ENCODE results near the gene HSPA1B.
A peak's percentile ranks its signal among the peaks of the same experiment; 100 is the strongest.
"Not testable (repeated sequence)": the region's sequence is repeated elsewhere in the genome, so short reads cannot be mapped to it uniquely, and the experiment has no call there.

The HSPA1B gene

GRCh38 chr6:31829633-31830283 is 2.2 kb downstream of the HSPA1B start:
- no peak for DNase-seq (ENCODE audit: low read depth)

GRCh38 chr6:31830886-31831335 is 3.4 kb downstream of the HSPA1B start:
- no peak for DNase-seq (ENCODE audit: low read depth)

GRCh38 chr6:31831350-31832215 is 4.0 kb downstream of the HSPA1B start:
- DNase-seq (ENCODE audit: low read depth) = no peak

- DNase-seq (ENCODE audit: low read depth) = peak; percentile 67
Observed at GRCh38 chr6:31834367-31835250, 7.1 kb downstream of the HSPA1B start.

- no peak for DNase-seq (ENCODE audit: low read depth)
Observed at GRCh38 chr6:31836047-31836473, 8.5 kb downstream of the HSPA1B start.

- no peak for DNase-seq (ENCODE audit: low read depth)
Observed at GRCh38 chr6:31836474-31837368, 9.2 kb downstream of the HSPA1B start.

- DNase-seq (ENCODE audit: low read depth) = no peak
Observed at GRCh38 chr6:31837369-31838113, 10.0 kb downstream of the HSPA1B start.

GRCh38 chr6:31838114-31838553 is 10.6 kb downstream of the HSPA1B start:
- DNase-seq (ENCODE audit: low read depth) = not testable (repeated sequence)

GRCh38 chr6:31838968-31839367 is 11.4 kb downstream of the HSPA1B start:
- DNase-seq (ENCODE audit: low read depth) = no peak

- not testable (repeated sequence) for DNase-seq (ENCODE audit: low read depth)
Observed at GRCh38 chr6:31839779-31840126, 12.2 kb downstream of the HSPA1B start.

GRCh38 chr6:31842053-31842452 is 14.5 kb downstream of the HSPA1B start:
- no peak for DNase-seq (ENCODE audit: low read depth)

- no peak for DNase-seq (ENCODE audit: low read depth)
Observed at GRCh38 chr6:31844507-31844906, 17.0 kb downstream of the HSPA1B start.

- DNase-seq (ENCODE audit: low read depth) = no peak
Observed at GRCh38 chr6:31847276-31847978, 19.9 kb downstream of the HSPA1B start.

- no peak for DNase-seq (ENCODE audit: low read depth)
Observed at GRCh38 chr6:31850765-31851484, 23.4 kb downstream of the HSPA1B start.

- no peak for DNase-seq (ENCODE audit: low read depth)
Observed at GRCh38 chr6:31851485-31851832, 23.9 kb downstream of the HSPA1B start.

- not testable (repeated sequence) for DNase-seq (ENCODE audit: low read depth)
Observed at GRCh38 chr6:31851980-31852718, 24.6 kb downstream of the HSPA1B start.

GRCh38 chr6:31857774-31858173 is 30.2 kb downstream of the HSPA1B start:
- DNase-seq (ENCODE audit: low read depth) = not testable (repeated sequence)

- DNase-seq (ENCODE audit: low read depth) = no peak
Observed at GRCh38 chr6:31858707-31859106, 31.2 kb downstream of the HSPA1B start.

- DNase-seq (ENCODE audit: low read depth) = no peak
Observed at GRCh38 chr6:31859923-31860322, 32.4 kb downstream of the HSPA1B start.

Data from activated gamma-delta T cell treated with anti-CD3 and anti-CD28 coated beads, Interleukin-2, amount 50 U/mL, for 16 hours (primary cell).